ENCODE measurements around the gene IL16.
"Not testable (repeated sequence)": the region's sequence is repeated elsewhere in the genome, so short reads cannot be mapped to it uniquely, and the experiment has no call there.

The IL16 gene

GRCh38 chr15:81334768-81335435 is 138.2 kb downstream of the IL16 start:
- no peak for DNase-seq (ENCODE audit: low read depth in 3 of 3)

GRCh38 chr15:81335631-81336030 is 139.0 kb downstream of the IL16 start:
- no peak for DNase-seq (ENCODE audit: low read depth in 3 of 3)

- DNase-seq (ENCODE audit: low read depth in 3 of 3) = no peak
These were observed 139.9 kb downstream of the IL16 start for GRCh38 chr15:81336568-81336967.

- no peak for DNase-seq (ENCODE audit: low read depth in 3 of 3)
These were observed 140.6 kb downstream of the IL16 start for GRCh38 chr15:81337241-81337640.

- DNase-seq (ENCODE audit: low read depth in 3 of 3) = no peak
These were observed 141.1 kb downstream of the IL16 start for GRCh38 chr15:81337713-81338157.

GRCh38 chr15:81338170-81339007 is 141.7 kb downstream of the IL16 start:
- DNase-seq (ENCODE audit: low read depth in 3 of 3) = no peak

GRCh38 chr15:81339321-81339720 is 142.6 kb downstream of the IL16 start:
- DNase-seq (ENCODE audit: low read depth in 3 of 3) = no peak

- no peak for DNase-seq (ENCODE audit: low read depth in 3 of 3)
These were observed 143.2 kb downstream of the IL16 start for GRCh38 chr15:81339851-81340250.

- no peak for DNase-seq (ENCODE audit: low read depth in 3 of 3)
These were observed 144.7 kb downstream of the IL16 start for GRCh38 chr15:81341351-81341750.

- no peak for DNase-seq (ENCODE audit: low read depth in 3 of 3)
These were observed 146.7 kb downstream of the IL16 start for GRCh38 chr15:81343371-81343770.

- DNase-seq (ENCODE audit: low read depth in 3 of 3) = no peak
These were observed 149.9 kb downstream of the IL16 start for GRCh38 chr15:81346611-81347010.

- no peak for DNase-seq (ENCODE audit: low read depth in 3 of 3)
These were observed 151.2 kb downstream of the IL16 start for GRCh38 chr15:81347910-81348309.

- not testable (repeated sequence) for DNase-seq (ENCODE audit: low read depth in 3 of 3)
These were observed 152.0 kb downstream of the IL16 start for GRCh38 chr15:81348691-81349090.

- DNase-seq (ENCODE audit: low read depth in 3 of 3) = no peak
These were observed 152.6 kb downstream of the IL16 start for GRCh38 chr15:81349271-81349670.

- no peak for DNase-seq (ENCODE audit: low read depth in 3 of 3)
These were observed 155.0 kb downstream of the IL16 start for GRCh38 chr15:81351651-81352050.

GRCh38 chr15:81356252-81356651 is 159.6 kb downstream of the IL16 start:
- DNase-seq (ENCODE audit: low read depth in 3 of 3) = no peak

GRCh38 chr15:81357180-81357686 is 160.6 kb downstream of the IL16 start:
- no peak for DNase-seq (ENCODE audit: low read depth in 3 of 3)

GRCh38 chr15:81358248-81358647 is 161.6 kb downstream of the IL16 start:
- no peak for DNase-seq (ENCODE audit: low read depth in 3 of 3)

GRCh38 chr15:81360491-81360890 is 163.8 kb downstream of the IL16 start:
- DNase-seq (ENCODE audit: low read depth in 3 of 3) = no peak

GRCh38 chr15:81361891-81362290 is 165.2 kb downstream of the IL16 start:
- DNase-seq (ENCODE audit: low read depth in 3 of 3) = no peak

GRCh38 chr15:81362790-81363189 is 166.1 kb downstream of the IL16 start:
- DNase-seq (ENCODE audit: low read depth in 3 of 3) = no peak

- DNase-seq (ENCODE audit: low read depth in 3 of 3) = no peak
These were observed 166.6 kb downstream of the IL16 start for GRCh38 chr15:81363276-81363675.

Data from stimulated activated CD4-positive, alpha-beta T cell treated with anti-CD3 and anti-CD28 coated beads, TNF-alpha, amount 100 ng/mL, for 48 hours (primary cell).